SH-SY5Y (cell line): ENCODE data around the gene PACS1.

Experiments
- GATA2 ChIP-seq: IDR thresholded peaks from 2 replicates; pipeline ENCODE4 v1.6.1; 2011; ENCODE audit warnings: mild to moderate bottlenecking, low read depth, low read length
- GATA3 ChIP-seq: IDR thresholded peaks from 2 replicates; pipeline ENCODE4 v1.6.1; 2011; ENCODE audit warnings: low read depth, mild to moderate bottlenecking, low read length, moderate library complexity

Gene PACS1

DNA sequence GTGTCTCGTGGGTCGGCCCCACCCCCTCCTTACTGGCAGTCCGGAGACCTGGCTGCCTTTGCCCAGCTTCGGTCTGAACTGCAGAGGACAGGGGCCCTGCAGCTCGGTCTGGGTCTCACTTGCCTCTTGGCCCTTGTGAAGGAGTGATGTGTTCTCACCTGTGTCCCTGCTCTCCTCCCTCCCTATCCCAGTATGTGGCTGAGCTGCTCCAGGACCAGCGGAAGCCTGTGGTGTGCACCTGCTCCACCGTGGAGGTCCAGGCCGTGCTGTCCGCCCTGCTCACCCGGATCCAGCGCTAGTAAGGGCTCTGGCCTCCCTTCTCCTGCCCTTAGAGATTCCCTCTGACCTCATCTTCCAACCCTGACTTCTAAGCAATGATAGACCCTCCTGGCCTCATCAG is 162.7 kb downstream of the PACS1 start:
- no peak for TF ChIP-seq GATA3
- TF ChIP-seq GATA2, result no peak

DNA sequence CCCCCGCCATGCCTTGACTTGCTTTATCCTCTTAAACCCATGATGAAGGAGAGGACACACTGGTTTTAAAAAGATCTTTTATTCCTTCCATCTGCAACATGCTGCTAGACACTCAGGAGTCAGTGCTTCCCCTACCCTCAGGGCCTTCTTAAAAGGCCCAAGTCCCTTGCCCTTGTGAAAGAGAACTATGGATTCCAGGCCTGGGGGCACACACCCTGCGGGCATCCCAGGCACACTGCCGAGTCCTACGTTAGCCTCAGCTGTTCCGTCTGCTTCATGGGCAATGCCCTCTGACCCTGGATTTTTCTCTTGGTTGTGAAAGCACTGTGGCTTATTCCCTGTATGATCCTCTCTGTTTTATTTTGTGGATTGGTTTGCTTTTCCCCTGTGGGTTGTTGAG is 163.2 kb downstream of the PACS1 start:
- no peak for TF ChIP-seq GATA2
- TF ChIP-seq GATA3, result no peak

DNA sequence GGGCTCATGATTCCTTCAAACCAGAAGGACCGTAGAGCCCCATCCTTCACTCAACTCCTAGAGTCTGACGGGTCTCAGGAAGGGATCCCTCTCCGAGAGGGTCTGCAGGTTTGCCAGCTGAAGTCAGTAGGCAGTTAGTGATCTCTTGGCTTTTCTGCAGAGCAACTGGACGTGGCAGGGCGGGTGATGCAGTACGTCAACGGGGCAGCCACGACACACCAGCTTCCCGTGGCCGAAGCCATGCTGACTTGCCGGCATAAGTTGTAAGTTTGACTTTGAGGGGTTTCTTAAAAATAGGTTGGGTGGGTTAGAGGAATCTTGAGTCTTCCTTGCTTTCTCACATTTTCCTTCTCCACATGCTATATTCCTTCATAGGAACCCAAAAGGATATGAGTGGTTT is 165.1 kb downstream of the PACS1 start:
- TF ChIP-seq GATA2 (no peak), GATA3 (no peak)

GRCh38 chr11:66237867-66238266 is 167.8 kb downstream of the PACS1 start:
- TF ChIP-seq GATA3 (no peak), GATA2 (no peak)

DNA sequence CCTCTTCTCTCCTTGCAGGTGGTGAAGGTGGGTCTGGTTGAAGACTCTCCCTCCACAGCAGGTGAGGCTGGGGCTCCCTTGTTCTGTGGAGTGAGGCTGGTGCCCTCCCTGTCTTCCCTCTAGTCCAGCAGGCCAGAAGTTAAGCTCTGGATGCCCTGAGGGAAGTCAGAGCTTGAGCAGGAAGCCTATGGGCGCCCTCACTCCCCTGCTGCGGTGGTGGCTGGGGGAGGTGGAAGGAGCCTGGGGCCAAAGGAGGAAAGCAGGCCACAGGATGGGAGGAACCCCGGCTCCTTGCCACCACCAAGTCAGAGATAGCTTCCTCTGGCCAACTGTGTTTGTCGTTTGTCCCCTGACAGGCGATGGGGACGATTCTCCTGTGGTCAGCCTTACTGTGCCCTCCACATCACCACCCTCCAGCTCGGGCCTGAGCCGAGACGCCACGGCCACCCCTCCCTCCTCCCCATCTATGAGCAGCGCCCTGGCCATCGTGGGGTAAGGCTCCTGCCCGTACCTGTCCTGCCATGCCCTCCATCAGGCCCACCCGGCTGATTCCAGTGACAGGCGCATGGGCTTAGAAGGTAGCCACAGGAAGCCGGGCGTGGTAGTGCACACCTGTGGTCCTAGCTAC is 168.8 kb downstream of the PACS1 start:
- TF ChIP-seq GATA2 (no peak), GATA3 (no peak)

GRCh38 chr11:66239511-66239910 is 169.4 kb downstream of the PACS1 start:
- TF ChIP-seq GATA2 (no peak), GATA3 (no peak)

GRCh38 chr11:66239998-66240780 is 170.1 kb downstream of the PACS1 start:
- TF ChIP-seq GATA3 (no peak), GATA2 (no peak)

DNA sequence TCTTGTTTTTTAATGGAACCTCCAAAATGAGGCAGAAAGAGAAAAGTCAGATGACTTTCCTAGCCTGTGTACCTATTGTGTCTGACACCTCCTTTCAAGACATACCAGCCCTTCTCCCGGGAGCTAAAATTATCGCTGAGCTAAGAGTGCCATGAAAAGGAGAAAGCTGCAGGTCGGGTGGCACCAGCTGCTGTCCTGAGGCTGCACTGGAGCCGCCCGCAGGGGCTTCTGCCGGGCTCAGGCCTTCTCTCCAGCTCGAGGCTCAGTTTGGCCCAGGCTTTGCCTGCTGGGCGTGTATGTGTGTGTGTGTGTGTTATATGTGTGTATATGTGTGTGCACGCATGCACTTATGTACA is 170.7 kb downstream of the PACS1 start:
- TF ChIP-seq GATA3 (no peak), GATA2 (no peak)

DNA sequence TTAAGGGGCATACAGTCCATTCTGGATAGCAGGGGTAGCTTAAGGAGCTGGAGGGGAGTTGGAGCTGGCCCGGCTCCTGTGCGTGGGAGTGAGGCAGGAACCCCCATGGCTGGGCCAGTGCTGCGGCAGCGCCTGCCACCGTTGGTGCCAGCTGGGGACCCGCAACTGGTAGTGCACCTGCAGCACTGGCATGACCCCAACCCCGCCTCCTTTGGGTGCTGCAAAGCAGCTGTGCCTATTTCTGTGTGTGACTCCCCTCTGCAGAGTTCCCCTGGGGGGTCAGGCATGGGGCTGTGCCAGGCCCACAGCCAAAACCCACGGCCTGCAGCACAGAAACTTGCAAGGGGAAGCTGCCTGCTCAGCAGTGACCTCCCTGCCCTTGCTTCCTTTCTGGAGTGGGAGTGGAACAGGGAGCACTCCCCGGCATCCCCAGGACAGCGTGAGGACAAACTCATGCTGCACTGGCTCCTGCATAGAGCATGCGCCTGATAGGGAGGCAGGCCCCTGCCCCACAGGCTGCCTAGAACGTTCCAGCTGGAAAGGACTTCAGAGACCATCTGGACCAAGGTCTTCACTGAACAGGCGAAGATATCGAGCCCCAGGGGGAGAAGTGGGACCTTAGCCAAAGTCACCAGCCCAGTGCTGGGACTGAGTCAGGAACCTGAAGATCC is 172.2 kb downstream of the PACS1 start:
- TF ChIP-seq GATA3, result no peak

DNA sequence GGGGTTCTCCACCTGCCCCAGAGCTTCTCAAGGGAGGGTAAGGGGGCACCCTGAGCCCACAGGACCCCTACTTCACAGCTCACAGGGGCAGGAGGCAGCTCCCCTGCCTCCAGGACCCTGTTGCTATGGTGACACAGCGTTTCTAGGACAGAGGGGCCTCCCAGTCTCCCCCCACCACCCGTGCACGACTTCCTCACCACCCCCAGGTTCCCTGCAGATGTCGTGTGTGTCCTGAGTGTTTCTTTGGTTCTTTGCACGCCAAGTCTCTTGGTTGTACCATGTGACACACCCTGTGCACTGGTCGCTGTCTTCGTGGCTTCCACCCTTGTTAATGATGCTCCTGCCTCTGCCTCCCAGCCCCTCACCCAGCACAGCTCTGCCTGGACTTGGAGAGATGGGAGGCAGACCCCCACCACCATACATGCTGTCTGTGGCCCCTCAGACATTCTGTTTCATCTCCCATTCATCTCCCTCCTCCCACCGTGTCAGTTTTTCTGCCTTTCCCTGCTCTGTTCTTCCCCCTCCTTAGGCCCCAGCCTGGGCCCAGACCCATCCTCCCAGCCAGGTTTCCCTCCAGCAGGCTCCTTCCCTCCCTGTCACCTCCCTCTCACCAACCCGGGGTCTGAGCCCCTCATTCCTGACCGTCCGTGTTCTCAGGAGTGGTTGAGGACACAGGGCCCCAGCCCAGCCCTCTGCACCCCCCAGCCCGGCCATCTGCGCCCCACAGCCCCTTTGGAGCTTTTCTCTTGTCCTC is 173.9 kb downstream of the PACS1 start:
- TF ChIP-seq GATA2 (no peak), GATA3 (no peak)

DNA sequence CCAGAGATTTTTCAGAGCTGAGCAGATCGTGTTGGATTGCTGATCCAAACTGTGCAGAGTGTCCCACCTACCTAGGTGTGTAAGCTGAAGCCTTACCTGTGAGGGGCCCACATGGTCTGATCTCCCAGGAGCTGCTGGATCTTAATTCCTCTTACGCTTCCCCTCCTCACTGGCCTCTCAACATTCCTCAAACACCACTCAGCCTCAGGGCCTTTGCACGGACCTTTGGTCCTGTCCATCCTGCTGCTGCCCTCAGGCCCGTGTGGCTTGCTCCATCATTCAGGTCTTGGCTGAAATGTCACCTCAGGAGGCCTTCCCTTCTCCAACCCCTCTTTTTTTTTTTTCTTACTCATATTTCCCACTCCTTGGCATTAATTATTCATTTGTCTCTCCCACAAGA is 177.2 kb downstream of the PACS1 start:
- TF ChIP-seq GATA2 (no peak), GATA3 (no peak)

GRCh38 chr11:66247801-66248200 is 177.7 kb downstream of the PACS1 start:
- TF ChIP-seq GATA2, result no peak
- TF ChIP-seq GATA3, result no peak

DNA sequence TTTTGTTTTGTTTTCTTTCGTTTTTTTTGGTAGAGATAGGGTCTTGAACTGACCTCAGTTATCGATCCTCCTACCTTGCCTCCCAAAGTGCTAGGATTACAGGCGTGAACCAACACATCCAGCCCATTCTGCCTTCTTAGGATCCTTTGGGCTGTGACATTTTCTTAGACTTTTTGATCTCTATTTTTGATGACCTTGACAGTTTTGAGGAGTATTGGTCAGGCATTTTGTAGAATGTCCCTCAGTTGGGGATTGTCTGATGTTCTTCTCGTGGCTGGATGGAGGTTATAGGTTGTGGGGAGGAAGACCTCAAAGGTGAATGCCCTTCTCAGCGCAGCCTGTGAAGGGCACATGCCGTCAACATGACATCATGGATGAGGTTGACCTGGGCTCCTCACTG is 178.8 kb downstream of the PACS1 start:
- no peak for TF ChIP-seq GATA2

DNA sequence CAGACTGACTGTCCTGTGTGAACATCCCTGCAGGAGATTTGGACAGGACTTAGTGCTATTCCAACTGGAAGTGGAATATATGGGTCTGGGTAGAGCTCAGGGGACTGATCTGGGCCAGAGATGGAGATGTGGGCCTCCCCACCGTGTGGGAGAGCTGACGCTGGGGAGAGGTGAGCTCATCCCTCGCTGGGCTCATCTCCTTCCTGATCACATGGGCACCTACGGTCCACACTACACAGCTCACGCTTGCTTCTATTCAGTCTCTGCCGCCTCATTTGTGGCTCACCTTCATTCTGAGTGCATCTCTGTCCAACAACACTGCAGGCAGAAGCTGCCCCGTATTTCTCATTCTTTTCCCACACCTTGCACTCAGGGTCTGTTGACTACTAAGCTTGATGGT is 181.7 kb downstream of the PACS1 start:
- TF ChIP-seq GATA3, result no peak
- no peak for TF ChIP-seq GATA2
